ACC112 (cell line): ENCODE measurements around the gene CHID1.

Source experiments
- H2AFZ ChIP-seq: fragments of 200-600 bp; sonication (generic); one replicate; pipeline ENCODE4 v1.6.0; 2017; ENCODE audit warnings: antibody characterized with exemption, low read length; ENCODE audit not compliant: unreplicated experiment
- H3K27ac ChIP-seq: fragments of 200-600 bp; sonication (generic); 2 replicates; pipeline ENCODE4 v1.5.1; 2014; ENCODE audit warnings: low read depth, mild to moderate bottlenecking, antibody characterized with exemption, low read length, moderate library complexity
- H3K27me3 ChIP-seq: fragments of 200-600 bp; sonication (generic); 2 replicates; pipeline ENCODE4 v1.6.1; 2014; ENCODE audit warnings: mild to moderate bottlenecking, antibody characterized with exemption, low read length, moderate library complexity, mixed read lengths; ENCODE audit not compliant: insufficient read depth
- H3K36me3 ChIP-seq: fragments of 200-600 bp; sonication (generic); 2 replicates; pipeline ENCODE4 v1.6.1; 2016; ENCODE audit warnings: mild to moderate bottlenecking, antibody characterized with exemption, low read length, moderate library complexity, mixed read lengths; ENCODE audit not compliant: insufficient read depth
- H3K4me1 ChIP-seq: fragments of 200-600 bp; sonication (generic); one replicate; pipeline ENCODE4 v1.6.1; 2016; ENCODE audit warnings: low read length, mixed read lengths; ENCODE audit not compliant: insufficient read depth, unreplicated experiment, control insufficient read depth
- H3K4me3 ChIP-seq: fragments of 200-600 bp; sonication (generic); 2 replicates; pipeline ENCODE4 v1.5.1; 2014; ENCODE audit warnings: mild to moderate bottlenecking, low read depth, low read length
- H3K79me2 ChIP-seq: fragments of 200-600 bp; sonication (generic); one replicate; pipeline ENCODE4 v1.6.0; 2016; ENCODE audit warnings: low read length; ENCODE audit not compliant: control insufficient read depth, unreplicated experiment, insufficient read depth

Gene CHID1

GRCh38 chr11:884578-885070 is 26.0 kb downstream of the CHID1 start:
- H3K4me1 ChIP-seq: no peaks in the 10 kb centered on the region
- H3K79me2 ChIP-seq: no peaks in the 10 kb centered on the region
- no peak overlapping the region for H2AFZ ChIP-seq
- no peak overlapping the region for H3K4me3 ChIP-seq
- no peak overlapping the region for H3K27ac ChIP-seq
- no peaks in the 10 kb centered on the region for H3K36me3 ChIP-seq
- no peaks in the 10 kb centered on the region for H3K27me3 ChIP-seq

GRCh38 chr11:883527-883926 is 27.1 kb downstream of the CHID1 start:
- Histone ChIP-seq H3K4me1 (no peaks in the 10 kb centered on the region), H3K27me3 (no peaks in the 10 kb centered on the region), H3K79me2 (no peaks in the 10 kb centered on the region), H2AFZ (no peak overlapping the region), H3K36me3 (peaks cover 4% of the 10 kb centered on the region; the same call in 1 of the 2 replicates), H3K4me3 (no peak overlapping the region), H3K27ac (no peak overlapping the region)

- Histone ChIP-seq H2AFZ (no peak overlapping the region), H3K79me2 (no peaks in the 10 kb centered on the region), H3K4me1 (no peaks in the 10 kb centered on the region), H3K4me3 (no peak overlapping the region), H3K27ac (no peak overlapping the region), H3K27me3 (no peaks in the 10 kb centered on the region), H3K36me3 (peaks cover 7% of the 10 kb centered on the region; the same call in 1 of the 2 replicates)
Measured at GRCh38 chr11:882596-882995, 28.0 kb downstream of the CHID1 start.

- Histone ChIP-seq H3K4me3 (no peak overlapping the region), H3K4me1 (no peaks in the 10 kb centered on the region), H3K27me3 (no peaks in the 10 kb centered on the region), H3K36me3 (peaks cover 7% of the 10 kb centered on the region; the same call in 1 of the 2 replicates), H3K27ac (no peak overlapping the region), H2AFZ (no peak overlapping the region), H3K79me2 (no peaks in the 10 kb centered on the region)
Measured at GRCh38 chr11:880447-880846, 30.2 kb downstream of the CHID1 start.

- Histone ChIP-seq H3K27ac (no peak overlapping the region), H3K4me3 (no peak overlapping the region), H3K4me1 (no peaks in the 10 kb centered on the region), H2AFZ (no peak overlapping the region), H3K79me2 (no peaks in the 10 kb centered on the region), H3K36me3 (peaks cover 7% of the 10 kb centered on the region; the same call in 1 of the 2 replicates), H3K27me3 (no peaks in the 10 kb centered on the region)
Measured at GRCh38 chr11:877565-877964, 33.0 kb downstream of the CHID1 start.

- Histone ChIP-seq H3K79me2 (no peaks in the 10 kb centered on the region), H2AFZ (no peak overlapping the region), H3K4me3 (no peak overlapping the region), H3K4me1 (peaks cover 2% of the 10 kb centered on the region), H3K27ac (no peak overlapping the region), H3K27me3 (no peaks in the 10 kb centered on the region), H3K36me3 (peaks cover 7% of the 10 kb centered on the region; the same call in 1 of the 2 replicates)
Measured at GRCh38 chr11:876545-876944, 34.1 kb downstream of the CHID1 start.

- Histone ChIP-seq H3K4me3 (no peak overlapping the region), H3K79me2 (no peaks in the 10 kb centered on the region), H3K4me1 (peaks cover 2% of the 10 kb centered on the region), H3K27me3 (no peaks in the 10 kb centered on the region), H3K36me3 (peaks cover 7% of the 10 kb centered on the region; the same call in 1 of the 2 replicates), H2AFZ (no peak overlapping the region), H3K27ac (no peak overlapping the region)
Measured at GRCh38 chr11:875769-876301, 34.8 kb downstream of the CHID1 start.

- H2AFZ ChIP-seq: no peak overlapping the region
- H3K36me3 ChIP-seq: peaks cover 7% of the 10 kb centered on the region; the same call in 1 of the 2 replicates
- H3K79me2 ChIP-seq: no peaks in the 10 kb centered on the region
- no peak overlapping the region for H3K4me3 ChIP-seq
- H3K27me3 ChIP-seq: no peaks in the 10 kb centered on the region
- H3K4me1 ChIP-seq: peaks cover 2% of the 10 kb centered on the region
- H3K27ac ChIP-seq: no peak overlapping the region
Measured at GRCh38 chr11:875203-875602, 35.4 kb downstream of the CHID1 start.

GRCh38 chr11:873706-874105 is 36.9 kb downstream of the CHID1 start:
- Histone ChIP-seq H2AFZ (no peak overlapping the region), H3K79me2 (no peaks in the 10 kb centered on the region), H3K27me3 (no peaks in the 10 kb centered on the region), H3K36me3 (peaks cover 2% of the 10 kb centered on the region; the same call in 1 of the 2 replicates), H3K4me1 (peaks cover 2% of the 10 kb centered on the region), H3K4me3 (no peak overlapping the region), H3K27ac (no peak overlapping the region)

GRCh38 chr11:872799-873198 is 37.8 kb downstream of the CHID1 start:
- Histone ChIP-seq H3K27me3 (no peaks in the 10 kb centered on the region), H3K79me2 (no peaks in the 10 kb centered on the region), H2AFZ (no peak overlapping the region), H3K27ac (no peak overlapping the region), H3K36me3 (peaks cover 1% of the 10 kb centered on the region; the same call in 1 of the 2 replicates), H3K4me1 (peaks cover 2% of the 10 kb centered on the region), H3K4me3 (no peak overlapping the region)

GRCh38 chr11:871472-871871 is 39.1 kb downstream of the CHID1 start:
- Histone ChIP-seq H3K36me3 (no peaks in the 10 kb centered on the region), H3K4me1 (peaks cover 2% of the 10 kb centered on the region), H3K27ac (no peak overlapping the region), H3K4me3 (no peak overlapping the region), H2AFZ (no peak overlapping the region), H3K27me3 (no peaks in the 10 kb centered on the region), H3K79me2 (no peaks in the 10 kb centered on the region)
